Liver (tissue), 3 donors: ENCODE data around the gene RABEP1.
"Not testable (repeated sequence)": the region's sequence is repeated elsewhere in the genome, so short reads cannot be mapped to it uniquely, and the experiment has no call there.

Experiments
- GABPA ChIP-seq, 2 donors: IDR thresholded peaks in 1 of 2; conservative IDR thresholded peaks in 1 of 2; 2 replicates each; pipeline ENCODE4 v1.6.1; 2016; ENCODE audit warnings: antibody characterized with exemption in 2 of 2, mild to moderate bottlenecking in 1 of 2, moderate library complexity in 1 of 2
- HNF4A ChIP-seq, 2 donors: conservative IDR thresholded peaks; 2 replicates each; pipeline ENCODE4 v1.6.1; 2016; ENCODE audit warnings: antibody characterized with exemption in 2 of 2, mild to moderate bottlenecking in 2 of 2
- HNF4G ChIP-seq: IDR thresholded peaks from 2 replicates; pipeline ENCODE4 v1.6.1; 2016; ENCODE audit warnings: antibody characterized with exemption
- TAF1 ChIP-seq: conservative IDR thresholded peaks from 2 replicates; pipeline ENCODE4 v1.6.1; 2016; ENCODE audit warnings: antibody characterized with exemption, mild to moderate bottlenecking
- YY1 ChIP-seq: IDR thresholded peaks from 2 replicates; pipeline ENCODE4 v1.6.1; 2016; ENCODE audit warnings: antibody characterized with exemption, mild to moderate bottlenecking
- TF ChIP-seq, protein P1 (sequence below): fragments of 150-350 bp; IDR thresholded peaks from 2 replicates; pipeline ENCODE4 v1.5.1; 2017; ENCODE audit warnings: improper control_type of control experiment, low read depth, low read length; ENCODE audit not compliant: missing input control
- TF ChIP-seq, protein P2 (sequence below): IDR thresholded peaks from 2 replicates; pipeline ENCODE4 v1.6.1; 2016; ENCODE audit warnings: antibody characterized with exemption
- TF ChIP-seq, protein P3 (sequence below): IDR thresholded peaks from 2 replicates; pipeline ENCODE4 v1.6.1; 2016; ENCODE audit warnings: antibody characterized with exemption
- donor health status: healthy.
- donor health status: healthy.

DNA sequence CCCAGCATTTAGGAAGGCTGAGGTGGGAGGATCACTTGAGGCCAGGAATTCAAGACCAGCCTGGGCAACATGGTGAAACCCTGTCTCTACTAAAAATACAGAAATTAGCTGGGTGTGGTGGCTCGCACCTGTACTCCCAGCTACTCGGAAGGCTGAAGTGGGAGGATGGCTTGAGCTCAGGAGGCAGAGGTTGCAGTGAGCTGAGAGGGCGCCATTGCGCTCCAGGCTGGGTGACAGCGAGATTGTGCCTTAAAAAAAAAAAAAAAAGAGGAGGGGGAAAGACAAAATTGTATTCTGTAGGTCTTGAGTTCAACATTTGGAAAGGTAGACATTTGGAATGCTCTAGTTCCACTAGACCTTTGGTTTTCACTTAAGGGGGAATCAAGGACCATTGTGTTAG, 149.2 kb downstream of the RABEP1 start:
- TF ChIP-seq, protein P1, sequence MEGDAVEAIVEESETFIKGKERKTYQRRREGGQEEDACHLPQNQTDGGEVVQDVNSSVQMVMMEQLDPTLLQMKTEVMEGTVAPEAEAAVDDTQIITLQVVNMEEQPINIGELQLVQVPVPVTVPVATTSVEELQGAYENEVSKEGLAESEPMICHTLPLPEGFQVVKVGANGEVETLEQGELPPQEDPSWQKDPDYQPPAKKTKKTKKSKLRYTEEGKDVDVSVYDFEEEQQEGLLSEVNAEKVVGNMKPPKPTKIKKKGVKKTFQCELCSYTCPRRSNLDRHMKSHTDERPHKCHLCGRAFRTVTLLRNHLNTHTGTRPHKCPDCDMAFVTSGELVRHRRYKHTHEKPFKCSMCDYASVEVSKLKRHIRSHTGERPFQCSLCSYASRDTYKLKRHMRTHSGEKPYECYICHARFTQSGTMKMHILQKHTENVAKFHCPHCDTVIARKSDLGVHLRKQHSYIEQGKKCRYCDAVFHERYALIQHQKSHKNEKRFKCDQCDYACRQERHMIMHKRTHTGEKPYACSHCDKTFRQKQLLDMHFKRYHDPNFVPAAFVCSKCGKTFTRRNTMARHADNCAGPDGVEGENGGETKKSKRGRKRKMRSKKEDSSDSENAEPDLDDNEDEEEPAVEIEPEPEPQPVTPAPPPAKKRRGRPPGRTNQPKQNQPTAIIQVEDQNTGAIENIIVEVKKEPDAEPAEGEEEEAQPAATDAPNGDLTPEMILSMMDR: not testable (repeated sequence)
- not testable (repeated sequence) for TF ChIP-seq GABPA (IDR thresholded peaks at IDR 0.05 in 1 of 2, conservative IDR thresholded peaks at IDR 0.05 in 1 of 2); TAF1; HNF4A (conservative IDR thresholded peaks at IDR 0.05); YY1; HNF4G
- TF ChIP-seq, protein P2, sequence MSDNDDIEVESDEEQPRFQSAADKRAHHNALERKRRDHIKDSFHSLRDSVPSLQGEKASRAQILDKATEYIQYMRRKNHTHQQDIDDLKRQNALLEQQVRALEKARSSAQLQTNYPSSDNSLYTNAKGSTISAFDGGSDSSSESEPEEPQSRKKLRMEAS: not testable (repeated sequence)
- TF ChIP-seq, protein P3, sequence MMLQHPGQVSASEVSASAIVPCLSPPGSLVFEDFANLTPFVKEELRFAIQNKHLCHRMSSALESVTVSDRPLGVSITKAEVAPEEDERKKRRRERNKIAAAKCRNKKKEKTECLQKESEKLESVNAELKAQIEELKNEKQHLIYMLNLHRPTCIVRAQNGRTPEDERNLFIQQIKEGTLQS: not testable (repeated sequence)
